Activated gamma-delta T cell treated with anti-CD3 and anti-CD28 coated beads, Interleukin-2, amount 50 U/mL, for 16 hours (primary cell): ENCODE results near the gene TACC3.

Experiments used
- DNase-seq: peaks from one replicate; pipeline ENCODE4 v3.0.0-alpha.2; 2020; ENCODE audit warnings: low read depth

Gene TACC3

GRCh38 chr4:1760521-1761071, 39.3 kb downstream of the TACC3 start:
- no peak for DNase-seq

GRCh38 chr4:1761130-1761689, 39.9 kb downstream of the TACC3 start:
- DNase-seq, result no peak

- DNase-seq, result no peak
These were observed 41.1 kb downstream of the TACC3 start for GRCh38 chr4:1762264-1763010.

GRCh38 chr4:1763070-1763549, 41.8 kb downstream of the TACC3 start:
- DNase-seq, result no peak

GRCh38 chr4:1763550-1764080, 42.3 kb downstream of the TACC3 start:
- DNase-seq, result no peak

GRCh38 chr4:1764670-1765069, 43.3 kb downstream of the TACC3 start:
- no peak for DNase-seq

GRCh38 chr4:1765409-1766072, 44.2 kb downstream of the TACC3 start:
- no peak for DNase-seq

GRCh38 chr4:1766106-1767060, 45.1 kb downstream of the TACC3 start:
- no peak for DNase-seq

- DNase-seq, result no peak
These were observed 45.9 kb downstream of the TACC3 start for GRCh38 chr4:1767061-1767769.

GRCh38 chr4:1767770-1768366, 46.5 kb downstream of the TACC3 start:
- DNase-seq, result no peak

GRCh38 chr4:1768367-1769034, 47.2 kb downstream of the TACC3 start:
- no peak for DNase-seq

GRCh38 chr4:1769692-1770091, 48.4 kb downstream of the TACC3 start:
- no peak for DNase-seq

GRCh38 chr4:1770245-1770644, 48.9 kb downstream of the TACC3 start:
- no peak for DNase-seq

- DNase-seq, result no peak
These were observed 49.5 kb downstream of the TACC3 start for GRCh38 chr4:1770791-1771231.

- no peak for DNase-seq
These were observed 50.4 kb downstream of the TACC3 start for GRCh38 chr4:1771555-1772305.

GRCh38 chr4:1772853-1773538, 51.7 kb downstream of the TACC3 start:
- DNase-seq, result no peak

GRCh38 chr4:1773754-1774153, 52.4 kb downstream of the TACC3 start:
- DNase-seq, result no peak

GRCh38 chr4:1775731-1776500, 54.6 kb downstream of the TACC3 start:
- DNase-seq, result no peak
